ENCODE measurements around the gene HLA-DMB. TPM values are rescaled to one million over a fixed set of nuclear protein-coding genes. Genes with fewer than 3 reads are reported as not detected.

Gene HLA-DMB
- total and polyA plus RNA-seq, 10 of the 15 experiments (the other 5 are each of a cell fraction or from before 2014, with no cell fraction given): 114 to 173 (median 150) TPM

GRCh38 chr6:32972353-32973143 lies 31.7 kb upstream of the HLA-DMB start:
- H3K9ac ChIP-seq (ENCODE audit: control insufficient read depth, insufficient read depth, low read length): peak overlapping the region; percentile 85
- no peaks in the 10 kb centered on the region for H3K4me1 ChIP-seq (ENCODE audit: control insufficient read depth, insufficient read depth, low read length)
- peaks cover 94% of the 10 kb centered on the region for H3K79me2 ChIP-seq (ENCODE audit: control insufficient read depth, insufficient read depth, low read length)
- ATAC-seq (peak; percentile 1; the same call in 2 of the 3 replicates), DNase-seq (ENCODE audit: low read depth, low spot score) (no peak), FAIRE-seq (no peak)
- H3K4me3 ChIP-seq: peak overlapping the region; percentile 93
- H3K9me3 ChIP-seq (replicated peaks; ENCODE audit: control insufficient read depth, insufficient read depth, low read length): no peaks in the 10 kb centered on the region
- peaks cover 37% of the 10 kb centered on the region for H4K20me1 ChIP-seq (ENCODE audit: control insufficient read depth, insufficient read depth)
- H2AFZ ChIP-seq (ENCODE audit: control insufficient read depth, low read depth, low read length): no peak overlapping the region
- H3K4me2 ChIP-seq (ENCODE audit: control insufficient read depth, insufficient read depth): peak overlapping the region; percentile 15
- H3K27me3 ChIP-seq (replicated peaks in 1 of 2; ENCODE audit: control insufficient read depth in 2 of 2, insufficient read depth in 2 of 2, low read length in 1 of 2): no peaks in the 10 kb centered on the region
- ChIA-PET CTCF (interaction anchor here (0.7 to 13.8 kb wide), 15 partner anchors 8 to 275 kb away, joined by 3 to 162 read pairs (median 10); partner anchors contain the start of genes HLA-DMA, HLA-DMB, HLA-DPB1 and PSMB9), POLR2A (interaction anchor here (0.5 to 16.6 kb wide), 30 partner anchors 8 to 777 kb away, joined by 3 to 486 read pairs (median 8); partner anchors contain the start of genes HLA-DMA, HLA-DMB, HLA-DPA1 and HLA-DPB1), RAD21 (ENCODE audit: unreplicated experiment) (interaction anchor here (0.9 to 12.2 kb wide), 25 partner anchors 8 to 780 kb away, joined by 3 to 224 read pairs (median 5); partner anchors contain the start of genes GPSM3, HLA-DMA, HLA-DMB and HLA-DOA), SMC1A (ENCODE audit: uncharacterized antibody, unreplicated experiment) (interaction anchor here (0.6 to 17.2 kb wide), 21 partner anchors 13 to 276 kb away, joined by 3 to 347 read pairs (median 5); partner anchors contain the start of genes HLA-DMA, HLA-DMB, HLA-DOA and HLA-DPA1)
- H3K27ac ChIP-seq (ENCODE audit: control insufficient read depth, insufficient read depth): peak overlapping the region; percentile 79
- WGBS (ENCODE audit: insufficient coverage, insufficient replicate concordance, low lambda C conversion rate, missing lambda C conversion rate): 1% methylated on average over 70 of the region's 70 CpGs
- no TSS peak for BruUV-seq (replicated peaks)
- peaks cover 38 to 40% of the 10 kb centered on the region in 2 experiments for H3K36me3 ChIP-seq (ENCODE audit: control insufficient read depth in 2 of 2, insufficient read depth in 2 of 2, low read length in 1 of 2)
- in situ Hi-C loops (cut with MboI): loop anchor here (25.0 kb wide), 2 partner anchors 1410 to 1690 kb away; partner anchors contain the start of gene LTA
- intact Hi-C loops (cut with micrococcal nuclease; ENCODE audit: unreplicated experiment): loop anchor here (5.0 kb wide), 1 partner anchor 130 kb away; the partner anchor contains the start of gene PSMB8
- no peak for TF ChIP-seq HDAC6 (IDR thresholded peaks at IDR 0.05; ENCODE audit: unreplicated experiment)
- peak; percentile 73 to 81 for TF ChIP-seq BHLHE40 (IDR thresholded peaks at IDR 0.05; ENCODE audit: borderline replicate concordance in 1 of 2, low read depth in 2 of 2, low read length in 1 of 2)
- no peak for TF ChIP-seq FOXM1 (IDR thresholded peaks at IDR 0.05; ENCODE audit: low read depth, low read length)
- no peak for TF ChIP-seq IKZF1 (conservative IDR thresholded peaks at IDR 0.05)
- TF ChIP-seq HDAC2 (IDR thresholded peaks at IDR 0.05): no peak
- TF ChIP-seq SUZ12 (IDR thresholded peaks at IDR 0.05; ENCODE audit: unreplicated experiment): no peak
- TF ChIP-seq CREM (IDR thresholded peaks at IDR 0.05; ENCODE audit: low read depth): peak; percentile 41; the same call in 1 of the 2 replicates
- TF ChIP-seq PAX8 (IDR thresholded peaks at IDR 0.05): no peak
- TF ChIP-seq POLR2A (IDR thresholded peaks at IDR 0.05; ENCODE audit: low read depth, low read length): peak; percentile 84
- peak; percentile 86 for TF ChIP-seq YY1 (IDR thresholded peaks at IDR 0.05; ENCODE audit: low read depth, low read length)
- TF ChIP-seq IKZF2 (IDR thresholded peaks at IDR 0.05): no peak
- peak; percentile 82 for TF ChIP-seq ZNF207 (IDR thresholded peaks at IDR 0.05; ENCODE audit: borderline replicate concordance)
- TF ChIP-seq MEF2B (IDR thresholded peaks at IDR 0.05; ENCODE audit: partially characterized antibody, poor library complexity, severe bottlenecking): no peak
- no peak; the same call in 1 of the 2 replicates for TF ChIP-seq SIN3A (IDR thresholded peaks at IDR 0.05; ENCODE audit: low read depth, low read length)
- no peak for TF ChIP-seq KDM1A (IDR thresholded peaks at IDR 0.05; ENCODE audit: borderline replicate concordance)
- TF ChIP-seq STAT3 (IDR thresholded peaks at IDR 0.05; ENCODE audit: low read depth, low read length): no peak
- no peak for TF ChIP-seq RAD21 (IDR thresholded peaks at IDR 0.05; ENCODE audit: insufficient read depth, low read depth, low read length)
- TF ChIP-seq TCF3 (IDR thresholded peaks at IDR 0.05; ENCODE audit: borderline replicate concordance, insufficient read depth, low read depth, low read length): no peak
- TF ChIP-seq NR2C1 (IDR thresholded peaks at IDR 0.05): no peak
- TF ChIP-seq POLR2AphosphoS5 (IDR thresholded peaks at IDR 0.05; ENCODE audit: low read length): peak; percentile 24
- TF ChIP-seq TCF12 (IDR thresholded peaks at IDR 0.05; ENCODE audit: low read depth, low read length): no peak
- no peak for TF ChIP-seq REST (IDR thresholded peaks at IDR 0.05; ENCODE audit: low read depth, low read length)

All from GM12878 (cell line).